HL-60/S4 (cell line): ENCODE data around the gene KIAA0319L.

Source experiments
- in situ Hi-C: fragments of 300-500 bp; cut with MboI; formaldehyde crosslinking; loops from 2 replicates; pipeline ENCODE4 v1.14.3; 2022; ENCODE audit warnings: low sequenced_read_pairs

Gene KIAA0319L

DNA sequence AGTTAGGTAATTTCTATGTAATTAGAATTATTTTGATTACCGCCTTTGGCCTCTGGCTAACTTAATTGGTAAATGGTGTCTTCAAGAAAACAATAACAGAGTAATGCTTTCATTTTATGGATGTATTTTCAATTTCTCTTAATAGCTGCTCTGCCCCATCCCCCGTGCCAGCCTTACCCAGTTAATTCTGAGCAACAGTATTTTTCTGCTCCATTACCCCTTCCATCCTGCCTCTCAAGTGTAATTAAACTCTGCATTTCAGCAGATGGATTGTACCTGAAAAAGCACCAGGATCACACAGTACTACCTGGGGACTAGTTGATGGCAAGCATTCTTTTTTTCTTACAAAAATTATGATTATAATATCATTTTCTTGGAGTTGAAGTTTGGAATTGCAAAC, 104.2 kb downstream of the KIAA0319L start:
- in situ Hi-C loops: loop anchor here (10.0 kb wide), 1 partner anchor 112 kb away; no protein-coding TSS in a partner anchor

DNA sequence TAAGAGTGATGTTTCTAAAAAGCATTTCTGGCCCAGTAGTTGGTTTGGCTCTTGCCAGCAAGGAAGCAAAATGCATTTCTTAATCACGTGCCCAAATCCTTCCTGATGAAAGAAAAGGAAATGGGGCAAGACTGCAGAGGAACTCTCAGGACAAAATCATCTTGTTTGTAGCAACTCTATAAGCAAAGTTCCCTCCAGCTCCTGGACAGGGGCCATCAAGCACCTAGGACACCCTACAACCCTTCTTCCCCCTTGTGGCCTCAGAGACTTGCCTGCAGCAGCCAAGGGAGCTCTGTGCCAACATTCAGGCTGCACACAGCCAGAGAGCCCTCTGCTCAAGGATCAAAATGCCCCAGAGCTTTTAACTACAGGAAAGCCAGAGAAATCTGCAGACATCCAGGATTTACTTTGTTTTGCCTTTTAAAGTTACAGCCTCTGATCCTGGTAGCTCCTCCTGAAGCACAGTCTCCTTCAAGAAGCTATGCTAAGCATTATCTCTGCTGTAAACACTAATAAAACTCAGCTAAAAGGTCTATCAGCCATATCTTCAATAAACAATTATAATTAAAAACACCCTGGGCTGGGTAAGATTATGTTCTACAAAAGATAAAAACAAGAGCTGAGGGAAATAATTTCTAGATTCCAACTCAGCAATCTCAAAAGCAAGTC, 105.0 kb downstream of the KIAA0319L start:
- in situ Hi-C loops: loop anchor here (10.0 kb wide), 1 partner anchor 113 kb away; no protein-coding TSS in a partner anchor

DNA sequence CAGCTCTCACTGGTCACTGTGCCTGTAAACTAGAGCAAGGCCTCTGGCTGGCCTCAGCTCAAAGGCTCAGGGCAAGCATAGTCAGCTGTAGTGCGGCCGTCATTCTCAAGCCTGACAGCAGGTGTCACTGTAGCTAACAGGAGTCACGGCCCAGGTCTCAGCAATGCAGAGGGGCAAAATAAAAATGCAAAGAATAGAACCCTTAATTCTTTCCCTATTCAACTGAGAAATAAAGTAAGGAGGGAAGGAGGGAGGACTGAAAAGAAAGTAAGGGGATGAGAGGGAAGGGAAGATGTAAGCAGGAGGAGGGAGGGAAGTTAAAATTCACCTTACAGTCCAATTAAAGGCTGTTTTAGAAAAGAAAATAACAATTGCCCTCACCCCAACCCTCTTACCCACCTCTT, 106.1 kb downstream of the KIAA0319L start:
- in situ Hi-C loops: loop anchor here (10.0 kb wide), 1 partner anchor 114 kb away; no protein-coding TSS in a partner anchor

DNA sequence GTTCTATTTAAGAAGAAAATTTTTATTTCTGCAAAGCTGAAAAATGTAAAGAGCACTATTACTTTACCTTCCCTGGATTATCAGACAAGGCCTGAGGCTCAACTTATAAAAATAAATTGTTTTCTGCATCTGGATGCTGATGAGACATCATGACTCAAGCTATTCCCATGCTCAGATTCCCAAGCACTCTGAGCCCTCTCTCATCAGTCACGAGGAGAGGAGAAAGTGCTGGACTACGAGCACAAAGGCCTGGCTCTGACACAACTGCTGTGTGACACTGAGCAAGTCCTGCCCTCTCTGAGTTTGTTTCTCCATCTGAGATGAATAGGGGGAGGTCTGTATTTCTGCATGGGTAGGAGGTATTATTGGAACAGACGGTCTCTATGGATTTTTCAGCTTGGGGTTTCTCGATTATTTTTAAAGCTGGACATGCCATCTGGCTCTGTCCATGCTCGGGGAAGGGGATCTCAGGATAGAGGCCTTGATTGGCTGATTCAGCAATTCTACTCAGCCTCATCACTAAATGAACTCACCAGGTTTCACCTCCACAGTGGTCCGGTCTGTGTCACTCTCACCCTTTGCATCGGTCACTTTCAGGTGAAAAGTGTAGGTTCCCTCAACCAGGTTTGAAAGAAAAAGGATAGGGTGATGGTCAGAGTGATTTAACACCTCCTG, 107.7 kb downstream of the KIAA0319L start:
- in situ Hi-C loops: loop anchor here (10.0 kb wide), 1 partner anchor 115 kb away; no protein-coding TSS in a partner anchor

DNA sequence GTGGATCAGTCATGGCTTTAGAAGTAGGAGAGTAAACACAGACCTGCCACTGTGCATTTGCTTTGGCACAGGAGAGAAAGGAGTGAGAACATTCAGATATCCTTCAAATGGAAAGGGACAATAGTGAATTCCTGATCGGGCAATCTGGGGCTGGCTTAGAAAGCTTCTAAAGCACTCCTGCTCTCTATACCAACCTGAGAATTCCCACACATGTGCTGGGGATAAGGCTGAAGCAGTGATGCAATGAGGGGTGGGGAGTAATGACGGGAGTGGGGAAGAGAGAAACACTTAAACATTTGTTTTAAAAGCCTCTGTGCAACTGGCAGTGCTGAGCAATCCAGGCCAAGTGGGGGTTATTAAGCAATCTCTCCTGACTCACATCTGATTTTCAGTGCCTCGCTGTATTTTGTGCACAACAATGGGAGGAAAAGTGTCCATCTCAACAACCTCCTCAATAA, 108.8 kb downstream of the KIAA0319L start:
- in situ Hi-C loops: no loop called here

DNA sequence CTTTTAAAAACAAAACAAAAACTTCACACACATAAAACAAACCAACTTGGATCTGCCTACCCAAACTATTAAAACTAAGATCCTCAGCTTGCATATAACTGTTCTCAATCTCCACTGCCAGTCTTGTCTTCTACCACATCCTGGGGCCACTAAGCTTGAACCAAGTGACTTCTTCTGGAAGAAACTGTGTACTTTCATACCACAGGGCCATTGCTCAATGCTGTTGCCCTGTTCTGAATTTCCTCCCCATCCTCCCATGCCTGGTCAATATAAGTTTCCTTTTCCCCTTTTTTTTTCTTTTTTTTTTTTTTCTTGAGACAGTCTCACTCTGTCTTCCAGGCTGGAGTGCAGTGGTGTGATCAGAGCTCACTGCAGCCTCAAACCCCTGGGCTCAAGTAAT, 109.9 kb downstream of the KIAA0319L start:
- in situ Hi-C loops: no loop called here

DNA sequence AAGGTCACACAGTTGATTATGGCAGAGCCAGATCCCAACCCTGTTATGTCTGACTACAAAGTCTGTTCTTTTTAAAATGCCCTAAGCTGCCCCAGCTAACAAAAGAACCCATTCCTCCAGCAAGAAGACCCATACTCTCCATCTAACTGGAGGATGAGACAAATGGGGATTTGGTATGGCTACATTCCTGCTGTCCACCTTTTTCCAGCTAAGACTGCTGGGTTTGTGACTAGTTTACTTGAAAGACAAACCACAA, 112.8 kb downstream of the KIAA0319L start:
- in situ Hi-C loops: no loop called here

DNA sequence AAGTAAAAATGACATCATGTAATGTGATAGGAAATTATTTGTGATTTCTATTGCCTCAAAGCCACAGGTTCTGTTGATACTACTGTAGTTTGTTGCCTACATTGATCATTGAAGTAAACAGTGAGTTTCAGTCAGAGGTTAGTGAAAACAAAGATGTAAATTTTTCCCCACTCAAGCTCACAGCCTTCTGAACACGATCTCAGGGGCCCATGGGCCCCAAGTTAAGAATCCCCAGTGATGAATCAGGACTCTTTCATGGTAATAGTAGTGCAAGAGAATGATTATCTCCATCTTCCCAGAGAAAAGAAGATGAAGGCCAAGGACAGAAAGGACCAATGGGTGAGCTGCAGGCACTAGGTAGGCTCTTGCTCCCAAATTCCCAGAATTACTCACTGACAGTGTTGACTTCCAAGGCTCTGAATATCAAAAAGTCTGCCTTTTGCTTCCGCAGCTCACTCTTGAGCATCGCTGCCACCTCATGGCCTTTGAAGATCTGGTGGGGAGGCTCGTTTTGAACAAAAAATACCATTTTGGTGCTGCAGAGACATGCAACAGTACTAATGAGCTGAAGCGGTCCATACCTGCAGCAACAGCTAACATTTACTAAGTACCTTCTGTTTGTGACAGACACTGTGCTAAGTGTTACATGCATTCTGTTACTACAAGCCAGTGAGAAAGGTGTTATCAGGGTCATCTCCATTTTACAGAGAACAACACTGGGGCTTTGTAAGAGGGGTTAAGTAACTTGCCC, 113.3 kb downstream of the KIAA0319L start:
- in situ Hi-C loops: no loop called here

DNA sequence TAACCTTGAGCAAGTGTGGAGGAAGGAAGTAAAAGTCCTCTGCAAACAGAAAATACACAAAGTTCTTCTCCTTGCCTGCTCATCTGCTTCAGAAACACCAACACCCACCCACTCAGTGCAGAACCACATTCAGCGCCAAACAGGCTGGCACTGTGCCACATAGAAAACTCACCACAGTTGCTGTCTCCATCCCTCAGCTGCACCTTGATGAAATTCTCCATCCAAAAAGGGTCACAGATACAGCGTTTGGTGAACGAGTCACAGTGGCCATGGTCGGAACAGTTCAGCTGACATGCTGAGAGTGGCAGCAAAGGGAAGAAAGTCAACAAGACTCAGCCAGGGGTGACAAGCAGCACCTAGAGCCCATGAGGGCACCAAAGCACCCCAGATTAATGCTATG, 114.5 kb downstream of the KIAA0319L start:
- in situ Hi-C loops: no loop called here

DNA sequence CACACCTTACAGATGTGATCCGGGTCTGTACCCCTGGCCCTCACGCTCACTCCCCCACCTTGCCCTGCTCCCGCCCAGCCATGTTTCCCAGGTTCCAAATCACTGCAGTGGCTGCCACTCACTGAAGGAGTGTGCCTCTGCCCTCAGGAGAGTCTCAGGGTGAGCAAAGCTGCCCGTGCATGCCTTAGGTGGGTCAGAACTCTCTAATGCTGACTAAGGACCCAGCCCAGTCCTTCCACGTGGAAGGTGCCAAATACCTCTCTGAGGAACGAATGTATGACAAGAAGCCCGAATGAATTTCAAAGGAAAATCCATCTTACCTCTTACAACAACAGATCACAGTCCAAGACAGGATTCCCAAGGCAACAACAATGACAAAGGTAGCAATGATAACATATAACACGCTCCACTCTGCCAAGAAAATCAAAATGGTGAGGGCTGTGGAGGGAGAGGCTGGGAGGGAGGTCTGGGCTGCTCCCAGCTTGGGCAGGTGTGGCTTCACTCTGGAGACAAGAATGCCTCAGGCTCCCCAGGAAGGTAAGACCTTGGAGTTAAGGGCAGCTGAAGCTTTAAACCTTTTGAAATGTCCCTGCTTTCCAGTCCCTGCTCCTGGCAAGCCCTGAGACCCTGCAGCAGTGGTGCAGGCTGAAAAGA, 115.2 kb downstream of the KIAA0319L start:
- in situ Hi-C loops: no loop called here

DNA sequence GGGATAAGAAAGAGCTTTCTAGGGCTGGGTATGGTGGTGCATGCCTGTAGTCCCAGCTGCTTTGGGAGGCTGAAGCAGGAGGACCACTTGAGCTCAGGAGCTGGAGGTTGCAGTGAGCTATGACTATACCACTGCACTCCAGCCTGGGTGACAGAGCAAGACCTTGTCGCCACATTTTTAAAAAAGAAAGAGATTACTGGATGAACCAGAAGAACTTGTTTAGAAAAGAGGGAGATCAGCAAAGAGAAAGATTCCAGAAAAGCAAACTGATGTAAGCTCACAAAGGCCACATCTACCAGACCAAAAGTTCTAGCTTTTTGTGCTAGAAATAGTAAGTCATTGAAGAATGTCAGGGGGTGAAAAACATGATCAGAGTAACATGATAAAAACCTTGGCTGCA, 117.6 kb downstream of the KIAA0319L start:
- in situ Hi-C loops: no loop called here

DNA sequence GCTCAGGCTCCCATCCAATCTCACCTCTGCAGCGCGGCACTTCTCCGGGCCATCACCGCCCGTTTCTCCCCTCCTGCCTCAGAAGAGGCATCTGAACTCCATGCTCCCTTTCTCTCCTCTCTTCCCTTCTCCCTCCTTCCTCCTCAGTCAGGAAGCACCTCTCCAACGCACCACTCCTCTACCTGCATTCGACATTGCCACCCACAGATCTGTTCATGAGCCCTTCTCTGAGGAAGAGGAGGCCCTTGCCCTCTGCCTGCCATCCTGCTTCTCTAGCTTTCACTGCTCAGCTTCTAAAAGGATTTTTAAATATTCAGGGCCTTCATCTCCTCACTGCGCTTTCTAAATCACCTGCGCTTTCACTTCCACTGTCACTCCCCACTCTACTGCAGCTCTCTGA, 120.0 kb downstream of the KIAA0319L start:
- in situ Hi-C loops: no loop called here

DNA sequence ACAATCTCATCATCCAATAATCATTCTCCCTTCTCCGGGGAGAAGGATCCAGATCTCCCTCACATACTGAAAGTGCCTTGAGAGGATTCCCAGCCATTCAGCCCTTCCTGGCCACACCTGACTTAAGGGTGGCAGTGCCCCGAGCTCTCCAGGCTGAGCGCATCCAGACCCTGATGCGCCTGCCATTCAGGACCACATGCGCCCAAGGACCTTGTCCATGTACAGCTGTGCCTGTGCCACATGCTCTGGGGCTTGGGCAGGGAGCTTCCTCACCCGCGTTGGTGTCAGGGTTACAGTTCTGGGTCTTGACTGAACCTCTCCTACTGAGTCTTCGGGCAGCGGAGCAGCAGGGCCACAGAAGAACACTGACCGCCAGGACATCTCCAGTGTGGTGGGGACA, 121.1 kb downstream of the KIAA0319L start:
- in situ Hi-C loops: no loop called here

DNA sequence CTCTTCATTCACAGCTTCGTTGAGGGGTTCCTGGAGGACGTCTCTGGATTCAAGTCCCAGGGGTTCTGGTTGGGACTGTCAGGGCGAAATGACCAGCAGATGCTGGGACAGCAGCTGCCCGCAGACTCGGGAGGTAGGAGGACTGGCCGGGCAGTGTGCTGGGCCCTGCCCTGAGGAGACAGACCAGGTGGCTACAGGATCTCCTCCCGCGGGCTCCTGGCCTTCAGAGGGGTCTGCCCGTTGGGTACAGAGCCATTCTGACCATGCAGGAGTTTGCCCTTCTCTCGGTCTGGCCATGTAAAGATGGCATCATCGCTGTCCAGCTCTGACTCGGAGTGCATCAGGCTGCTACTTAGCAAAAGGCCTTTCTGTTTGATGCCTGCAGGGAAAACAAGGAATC, 122.5 kb downstream of the KIAA0319L start:
- in situ Hi-C loops: no loop called here

DNA sequence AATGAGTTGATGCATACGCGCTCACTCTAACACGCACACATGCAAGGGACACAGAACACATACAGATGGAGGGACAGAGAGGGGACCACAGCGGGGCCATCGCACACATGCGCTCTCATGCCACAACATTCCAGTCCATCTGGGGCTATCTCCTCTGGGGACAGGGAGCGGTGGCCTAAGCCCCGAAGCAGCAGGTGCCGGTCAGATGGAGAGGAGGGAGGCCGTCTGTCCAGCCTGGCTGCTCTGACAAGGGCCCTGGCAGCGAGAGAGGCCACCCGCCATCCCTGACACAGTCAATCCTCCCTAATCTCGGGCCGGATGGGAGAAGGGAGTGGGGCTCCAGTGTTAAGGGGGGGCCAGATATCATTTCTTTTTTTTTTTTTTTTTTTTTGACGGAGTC, 123.5 kb downstream of the KIAA0319L start:
- in situ Hi-C loops: no loop called here

DNA sequence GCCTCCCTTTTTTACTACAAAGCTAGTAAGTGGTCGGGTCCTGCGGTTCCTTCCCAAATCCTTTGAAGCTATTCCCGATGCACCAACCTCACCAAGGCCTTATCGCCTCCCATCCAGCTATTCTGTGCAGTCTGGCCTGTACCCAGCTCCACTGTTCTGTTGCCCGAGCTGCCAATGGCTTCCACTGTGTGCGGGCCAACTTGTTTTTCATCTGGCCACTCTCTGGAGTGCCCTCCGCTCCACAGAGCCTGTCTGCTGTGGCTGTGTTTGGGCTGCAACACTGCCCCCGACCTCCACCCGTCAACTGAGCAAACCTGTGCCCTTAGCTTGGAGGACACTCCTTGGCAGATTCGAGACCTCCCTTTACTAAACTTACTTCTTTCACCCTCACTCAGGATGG, 125.0 kb downstream of the KIAA0319L start:
- in situ Hi-C loops: no loop called here

DNA sequence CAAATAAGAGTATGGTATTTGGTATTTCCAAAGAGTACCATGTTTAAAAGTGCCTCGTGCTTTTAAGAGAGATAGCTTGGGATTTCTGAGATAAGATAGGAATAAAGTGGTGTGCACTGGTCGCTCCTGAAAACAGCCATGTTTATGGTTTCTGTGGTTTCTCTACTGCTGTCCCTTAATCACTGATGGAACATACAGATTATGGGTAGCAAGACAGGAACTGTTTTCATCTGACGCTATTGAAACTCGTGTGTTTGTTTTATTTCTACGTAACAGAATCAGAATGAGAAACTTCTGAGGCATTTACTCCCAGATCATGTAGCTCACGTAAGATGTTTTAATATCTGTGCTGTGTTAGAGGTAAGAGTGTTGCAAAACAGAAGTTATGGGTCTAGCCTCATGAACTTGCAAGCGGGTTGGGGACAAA, 126.0 kb downstream of the KIAA0319L start:
- in situ Hi-C loops: no loop called here

DNA sequence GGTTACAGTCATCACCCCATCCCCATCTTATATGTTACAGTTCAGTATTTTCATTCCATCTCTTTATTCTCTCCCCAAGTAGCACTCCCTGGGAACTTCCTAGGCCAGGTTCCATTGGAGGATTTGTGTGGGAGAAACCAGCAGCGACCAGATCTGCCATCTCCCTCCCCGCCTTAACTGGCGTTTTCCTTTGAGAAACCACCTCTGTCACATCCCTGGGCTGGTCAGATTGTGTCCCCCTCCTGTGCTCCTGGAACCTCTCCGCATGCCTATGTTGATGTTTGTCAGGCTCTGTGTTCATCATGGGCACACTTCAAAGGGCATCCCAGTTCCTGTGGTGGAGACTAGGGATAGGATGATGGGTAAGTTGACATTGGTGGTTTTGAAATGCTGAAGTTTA, 126.4 kb downstream of the KIAA0319L start:
- in situ Hi-C loops: no loop called here

DNA sequence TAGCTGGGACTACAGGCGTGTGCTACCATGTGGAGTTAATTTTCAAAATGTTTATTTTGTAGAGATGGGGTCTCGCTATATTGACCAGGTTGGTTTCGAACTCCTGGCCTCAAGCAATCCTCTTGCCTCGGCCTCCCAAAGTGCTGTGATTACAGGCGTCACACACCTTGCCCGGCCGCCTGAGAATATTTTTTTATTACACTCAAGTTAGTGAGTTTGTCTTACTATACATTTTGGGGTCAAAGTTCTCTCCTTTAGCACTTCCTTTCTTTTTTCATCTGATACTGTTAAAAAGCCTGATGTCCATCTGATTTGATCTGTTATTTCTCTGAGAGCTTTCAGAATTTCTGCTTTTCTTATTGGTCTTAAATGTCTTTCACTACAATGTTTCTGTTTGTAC, 128.8 kb downstream of the KIAA0319L start:
- in situ Hi-C loops: no loop called here

DNA sequence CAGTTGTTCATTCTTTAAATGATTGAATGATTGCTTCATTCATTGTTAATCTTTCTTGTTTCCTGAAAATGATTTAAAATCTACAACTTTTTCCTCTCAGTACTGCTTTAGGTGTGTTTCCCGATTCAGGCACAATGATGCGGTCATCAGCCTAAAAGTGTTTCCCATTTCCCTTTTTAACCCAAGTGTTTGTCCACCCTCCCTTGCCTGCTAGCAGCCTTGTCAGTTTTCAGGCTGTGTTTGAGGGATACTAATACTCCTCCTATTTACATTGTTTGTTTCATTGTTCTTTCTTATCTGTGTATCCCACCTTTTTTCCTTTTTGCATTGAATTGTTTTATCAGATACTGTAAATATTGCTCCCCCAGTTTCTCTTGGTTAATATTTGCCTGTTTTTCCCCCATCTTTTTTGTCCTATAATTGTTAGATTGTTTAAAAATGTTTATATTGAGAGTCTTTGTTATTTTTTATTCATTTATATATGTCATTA, 131.1 kb downstream of the KIAA0319L start:
- in situ Hi-C loops: no loop called here

DNA sequence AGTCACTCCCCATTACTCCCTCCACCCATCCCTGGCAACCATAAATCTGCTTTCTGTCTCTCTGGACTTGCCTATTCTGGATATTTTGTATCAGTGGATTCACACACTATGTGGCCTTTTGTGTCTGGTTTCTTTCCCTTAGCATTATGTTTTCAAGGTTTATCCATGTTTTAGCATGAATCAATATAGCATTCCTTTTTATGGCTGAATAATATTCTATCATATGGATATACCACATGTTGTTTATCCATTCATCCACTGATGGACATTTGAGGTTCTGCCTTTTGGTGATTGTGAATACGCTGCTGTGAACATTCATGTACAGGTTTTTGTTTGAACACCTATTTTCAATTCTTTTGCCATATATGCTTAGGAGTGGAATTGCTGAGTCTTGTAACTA, 148.3 kb downstream of the KIAA0319L start:
- in situ Hi-C loops: no loop called here
